HG03457 (cell line): ENCODE results near the gene CTNNBL1.

Experiments used
- ATAC-seq: cut with Tn5 transposase; IDR thresholded peaks from one replicate; pipeline ENCODE4 v1.9.1; 2021; ENCODE audit warnings: moderate number of reproducible peaks; ENCODE audit not compliant: unreplicated experiment

CTNNBL1 gene

DNA sequence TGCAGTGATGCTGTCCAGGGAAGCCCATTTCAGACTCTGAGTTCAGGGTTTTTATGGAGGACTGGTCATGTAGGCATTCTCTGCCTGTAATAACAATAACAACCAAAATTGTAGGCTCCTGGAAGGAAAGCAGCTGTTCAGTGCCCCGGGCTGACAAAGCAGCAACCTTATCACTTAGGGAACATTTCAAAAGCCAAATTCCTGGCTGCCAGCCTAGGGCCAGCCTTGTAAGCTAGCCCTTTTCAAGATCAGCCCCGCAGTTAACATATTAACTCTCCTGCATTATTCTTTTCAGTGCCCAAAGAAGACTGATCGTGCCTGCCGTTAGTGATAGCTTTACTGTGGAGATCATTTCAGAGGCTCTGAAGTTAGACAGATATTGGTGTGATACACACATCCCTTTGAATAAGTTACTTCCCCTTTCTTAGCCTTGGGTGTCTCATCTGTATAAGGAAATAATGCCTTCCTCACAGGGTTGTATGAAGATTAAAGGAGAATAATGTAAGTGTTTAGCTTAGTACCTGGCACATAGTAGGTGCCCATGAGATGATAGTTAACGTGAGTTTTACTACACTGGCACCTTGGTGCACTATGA lies 44.1 kb downstream of the CTNNBL1 start:
- ATAC-seq, result no peak

DNA sequence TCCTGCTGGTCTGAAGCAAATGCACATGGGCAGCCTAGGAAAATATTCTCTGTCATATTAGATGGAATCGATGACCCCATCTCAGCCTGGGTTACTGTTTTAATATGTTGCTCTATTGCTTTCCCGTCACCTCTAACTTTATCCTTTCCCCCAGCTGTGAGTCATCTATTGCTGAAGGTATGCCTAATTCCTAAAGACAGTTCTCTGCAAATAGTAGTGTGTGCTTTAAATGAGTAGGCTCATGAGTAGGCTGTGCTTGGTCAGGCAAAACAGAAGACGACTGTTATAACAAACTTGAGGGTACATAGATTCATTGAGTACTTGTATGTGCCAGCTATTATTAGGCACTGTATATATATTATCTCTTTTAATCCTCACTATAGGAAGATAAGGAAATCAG lies 47.2 kb downstream of the CTNNBL1 start:
- no peak for ATAC-seq

DNA sequence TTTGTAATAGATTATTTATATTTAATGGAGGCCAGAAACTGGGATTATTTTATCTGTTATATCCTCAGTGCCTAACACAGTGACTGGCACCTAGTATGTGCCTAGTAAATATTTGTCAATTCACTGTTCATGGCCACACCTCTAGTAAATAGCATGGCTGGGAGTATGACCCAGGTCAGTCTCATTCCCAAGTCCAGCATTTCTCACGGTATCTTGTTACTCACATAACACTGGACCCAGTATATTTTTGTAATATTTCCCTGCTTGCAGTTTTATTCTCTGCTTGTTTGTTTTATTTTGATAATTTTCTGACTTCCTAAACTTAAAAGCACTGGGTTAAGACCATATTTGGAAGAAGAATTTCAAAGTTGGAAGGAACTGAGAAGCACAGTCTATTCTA lies 47.7 kb downstream of the CTNNBL1 start:
- no peak for ATAC-seq

DNA sequence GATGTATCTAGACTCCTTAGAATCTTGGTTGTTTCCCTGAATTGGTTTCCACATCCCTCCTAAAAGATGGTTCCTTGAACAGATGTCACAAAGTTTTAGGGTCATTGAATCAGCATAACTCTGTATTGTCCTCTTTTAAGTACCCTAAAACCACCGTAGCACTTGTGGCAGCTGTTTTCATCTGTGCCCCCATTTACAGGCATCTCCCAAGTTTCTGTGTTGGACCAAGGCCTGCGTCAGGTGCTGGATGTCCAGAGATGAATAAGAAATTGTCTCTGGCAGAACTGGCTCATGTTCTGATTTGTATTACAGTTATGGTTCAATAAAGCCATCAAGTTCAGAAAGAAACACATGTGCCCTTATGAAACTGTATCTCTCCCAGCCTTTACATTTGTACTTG lies 48.3 kb downstream of the CTNNBL1 start:
- no peak for ATAC-seq

DNA sequence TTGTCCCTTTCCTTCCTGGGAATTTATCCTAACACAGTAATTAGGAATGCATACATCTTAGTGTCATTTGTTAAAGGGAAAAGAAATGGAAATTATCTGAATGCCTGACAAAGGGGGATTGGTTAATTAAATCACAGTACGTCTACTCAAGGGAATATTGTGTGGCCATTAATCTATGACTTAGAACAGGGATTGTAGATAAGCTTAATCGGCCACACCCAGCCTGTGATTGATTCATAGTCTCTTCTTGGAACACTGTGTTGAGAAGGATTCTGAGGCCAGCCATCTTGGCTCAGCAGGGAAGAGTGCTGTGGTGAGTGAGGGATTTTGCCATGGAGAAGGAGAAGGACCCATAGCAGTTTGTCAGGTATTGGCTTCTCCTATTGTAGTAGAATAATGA lies 50.5 kb downstream of the CTNNBL1 start:
- ATAC-seq, result no peak

DNA sequence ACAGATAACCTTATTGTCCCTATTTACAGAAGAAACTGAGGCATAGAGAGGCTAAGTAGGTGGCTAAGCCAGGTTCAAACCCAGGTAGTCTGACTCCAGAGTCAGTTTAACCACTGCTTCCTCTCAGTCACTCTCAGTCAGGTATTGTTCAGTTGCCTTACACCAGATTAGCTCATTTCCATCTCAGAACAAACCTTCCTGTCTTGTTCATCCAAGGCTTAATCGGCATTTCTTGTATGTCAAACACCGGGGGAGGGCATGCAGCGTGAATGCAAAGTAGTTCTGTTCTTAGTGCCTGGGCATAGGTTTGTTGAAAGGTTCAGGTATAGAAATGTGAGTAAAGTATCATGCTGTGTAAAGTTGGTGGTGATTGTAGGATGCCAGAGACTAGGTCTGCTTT lies 51.7 kb downstream of the CTNNBL1 start:
- no peak for ATAC-seq

DNA sequence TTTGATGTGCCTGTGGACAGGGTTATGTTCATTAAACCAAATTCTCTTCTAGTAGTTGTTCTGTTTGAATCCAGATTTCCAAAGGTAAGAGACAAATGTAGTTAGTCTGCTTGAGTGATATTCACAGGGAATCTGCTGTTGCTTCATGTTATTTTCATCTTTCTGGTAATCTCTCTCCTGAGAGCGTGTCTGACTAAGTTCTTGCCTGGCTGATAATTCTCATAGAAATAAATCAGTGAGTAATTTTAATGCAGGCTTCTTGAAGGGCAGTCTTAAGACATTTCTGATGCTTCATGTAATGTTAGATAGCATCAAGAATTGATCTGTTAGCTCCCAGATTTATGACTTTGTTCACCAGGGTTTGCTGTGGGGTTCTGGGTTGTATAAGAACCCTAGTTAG lies 54.2 kb downstream of the CTNNBL1 start:
- ATAC-seq, result no peak

DNA sequence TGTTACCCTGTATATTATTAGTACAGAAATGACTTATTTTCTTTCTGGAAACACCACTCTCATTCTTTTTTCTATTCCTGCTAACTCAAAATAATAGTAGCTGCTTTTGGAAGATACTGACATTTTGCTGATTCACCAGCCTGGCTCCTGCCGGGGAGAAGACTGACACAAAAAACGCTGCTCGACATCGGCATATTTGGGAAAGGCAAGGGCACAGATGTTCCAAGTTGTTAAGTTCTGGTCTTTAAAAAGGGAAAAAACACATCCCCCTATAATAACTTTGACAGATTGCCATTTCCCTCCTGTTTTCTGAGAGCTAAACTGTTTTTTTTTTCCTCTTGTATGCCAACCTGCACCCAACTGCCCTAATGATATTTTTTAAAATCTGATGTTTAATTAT lies 55.4 kb downstream of the CTNNBL1 start:
- no peak for ATAC-seq

DNA sequence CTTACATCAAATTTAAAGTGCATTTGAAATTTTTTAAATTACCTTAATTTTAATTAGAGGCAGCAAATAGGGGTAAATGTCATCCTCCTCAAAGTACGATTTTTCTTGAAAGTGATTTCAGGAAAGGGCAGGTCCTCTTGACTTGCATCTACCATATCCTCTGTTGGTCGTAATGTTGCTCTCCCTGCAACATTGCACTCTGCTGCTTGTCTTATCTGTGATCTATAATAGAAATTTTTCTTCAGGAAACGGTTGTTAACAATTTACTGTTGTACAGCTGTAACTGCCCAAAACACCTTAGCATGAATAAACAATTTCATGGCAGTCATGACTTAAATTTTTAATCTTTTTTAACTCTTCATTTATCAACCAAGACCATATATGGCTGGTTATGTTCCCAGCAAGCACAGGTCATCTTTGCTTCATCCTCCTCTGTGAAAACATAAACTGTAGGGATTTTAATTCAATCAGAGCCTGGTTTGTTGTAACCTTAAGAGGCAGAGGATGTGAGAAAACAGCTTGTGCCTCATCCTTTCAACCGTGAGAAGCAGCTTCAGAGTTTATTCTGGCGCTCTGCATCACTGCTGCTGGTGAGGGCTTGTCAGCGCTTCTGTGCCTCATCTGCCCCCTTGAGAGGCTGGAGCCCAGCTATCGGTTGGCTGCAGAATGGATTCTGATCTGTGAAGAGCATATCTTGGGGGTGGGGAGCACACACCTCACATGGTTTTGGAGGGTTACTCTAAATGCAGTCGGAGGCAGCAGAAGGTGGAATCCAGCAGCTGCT lies 56.0 kb downstream of the CTNNBL1 start:
- no peak for ATAC-seq

DNA sequence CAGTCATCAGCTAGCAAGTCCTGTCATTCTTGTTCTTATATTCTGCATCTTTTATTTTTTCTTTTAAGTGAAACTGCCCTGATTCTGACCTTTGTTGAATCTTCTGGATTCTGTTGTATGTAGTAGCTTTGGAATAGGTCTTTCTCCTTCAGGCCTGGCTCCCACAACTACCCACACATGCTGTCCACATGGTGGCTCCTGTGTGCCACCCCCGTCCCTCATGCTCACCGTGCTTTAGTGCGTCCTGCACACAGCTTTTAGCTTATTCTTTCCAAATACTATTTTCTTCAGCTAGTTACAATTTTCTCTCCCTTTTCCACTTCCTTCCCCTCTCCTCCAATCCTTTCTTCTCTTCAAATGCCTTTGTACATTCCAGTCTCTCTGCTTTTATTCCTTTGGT lies 61.8 kb downstream of the CTNNBL1 start:
- ATAC-seq, result no peak

DNA sequence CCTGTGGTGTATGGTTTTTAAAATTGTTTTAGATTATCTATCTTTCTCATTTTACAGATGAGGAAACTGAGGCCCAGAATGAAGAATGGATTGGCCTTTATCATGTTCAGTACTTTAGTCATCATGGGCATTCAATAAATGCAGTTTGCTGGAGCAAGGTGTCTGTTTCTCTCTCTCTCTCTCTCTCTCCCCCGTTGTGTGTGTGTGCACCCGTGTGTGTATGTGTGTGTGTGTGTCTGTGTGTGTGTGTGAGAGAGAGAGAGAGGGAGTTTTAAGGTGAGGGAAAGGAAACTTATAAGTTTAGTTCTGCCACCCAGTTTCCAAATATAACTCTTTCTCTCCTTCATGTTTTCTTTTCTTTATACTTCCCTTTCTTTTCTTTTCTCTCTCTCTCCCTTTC lies 62.4 kb downstream of the CTNNBL1 start:
- no peak for ATAC-seq

DNA sequence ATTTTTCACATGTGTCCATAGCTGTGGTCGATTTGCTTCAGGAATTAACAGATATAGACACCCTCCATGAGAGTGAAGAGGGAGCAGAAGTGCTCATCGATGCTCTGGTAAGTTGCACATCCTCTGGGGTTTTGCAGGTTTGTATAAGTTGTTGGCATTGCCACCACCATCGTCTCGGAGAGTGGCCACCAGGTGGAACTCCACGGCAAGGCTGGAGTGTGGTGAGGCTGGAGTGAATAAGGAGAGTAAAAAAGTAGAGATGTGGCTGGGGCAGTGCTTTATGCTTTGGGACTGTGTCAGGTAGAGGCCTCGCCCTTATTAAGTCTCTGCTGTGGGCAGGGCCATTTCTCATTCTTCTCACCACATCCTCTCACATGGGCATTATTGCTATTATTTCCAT lies 63.7 kb downstream of the CTNNBL1 start:
- no peak for ATAC-seq

DNA sequence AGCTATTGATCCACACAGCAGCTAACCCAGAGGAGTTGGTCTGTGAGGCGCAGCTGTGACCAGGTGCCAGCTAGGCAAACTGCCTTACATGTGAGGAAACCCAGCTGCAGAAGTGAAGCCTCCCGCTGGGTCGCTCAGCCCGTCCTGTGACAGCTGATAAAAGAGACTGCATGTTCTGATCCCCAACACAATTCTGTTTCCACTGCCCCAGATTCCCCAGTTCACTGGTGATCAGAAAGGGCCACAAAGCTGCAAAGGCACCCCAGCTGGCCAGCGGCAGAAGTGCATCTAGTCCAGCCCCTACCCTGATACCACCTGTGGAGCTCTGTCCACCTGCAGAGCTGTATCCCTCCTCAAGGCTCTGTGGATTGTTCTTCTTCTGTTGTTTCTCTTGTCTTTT lies 64.5 kb downstream of the CTNNBL1 start:
- ATAC-seq, result no peak

DNA sequence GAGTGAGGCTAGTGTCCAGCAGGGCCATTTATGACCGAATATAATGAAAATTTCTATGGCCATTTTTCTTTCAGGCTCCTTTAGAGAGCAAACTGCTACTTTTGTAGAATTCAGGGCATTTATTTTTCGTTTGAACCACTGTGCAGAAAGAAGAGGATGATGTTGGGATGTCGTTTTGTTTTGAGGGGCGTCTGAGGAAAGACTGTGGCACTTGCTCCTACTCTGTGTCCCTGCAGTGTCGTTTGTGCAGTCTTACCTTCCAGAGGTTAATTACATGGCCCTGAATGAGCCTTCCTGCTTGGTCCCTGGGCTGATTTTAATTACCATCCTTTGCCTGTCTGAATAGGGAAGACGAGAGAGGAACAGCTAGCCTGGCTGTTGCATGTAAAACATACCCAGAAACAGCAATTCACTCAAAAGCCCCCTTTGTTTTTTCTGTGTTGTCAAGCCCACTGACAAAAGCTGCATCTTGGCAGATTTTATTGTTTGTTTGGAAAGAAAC lies 65.3 kb downstream of the CTNNBL1 start:
- no peak for ATAC-seq

DNA sequence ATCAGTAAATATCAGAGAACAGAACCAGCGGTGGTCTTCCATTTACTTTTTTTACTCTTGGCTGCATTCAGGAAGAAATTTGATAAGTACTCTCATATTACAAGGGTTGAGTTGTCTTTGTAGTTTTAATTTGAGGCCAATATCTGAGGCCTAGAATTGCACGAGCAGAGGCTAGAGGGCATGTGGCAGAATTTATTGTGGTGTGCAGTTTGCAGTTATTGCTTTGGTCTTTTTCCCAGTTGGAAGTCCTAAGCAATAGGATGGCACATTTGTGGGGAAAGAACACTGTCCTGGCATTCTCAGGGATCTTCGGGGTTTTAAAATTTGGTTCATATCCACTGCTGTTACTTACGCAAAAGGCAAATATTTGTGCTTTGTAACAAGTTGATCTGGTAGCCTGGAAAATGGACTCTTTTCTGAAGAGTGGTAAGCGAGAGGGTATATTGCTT lies 66.0 kb downstream of the CTNNBL1 start:
- ATAC-seq, result no peak

DNA sequence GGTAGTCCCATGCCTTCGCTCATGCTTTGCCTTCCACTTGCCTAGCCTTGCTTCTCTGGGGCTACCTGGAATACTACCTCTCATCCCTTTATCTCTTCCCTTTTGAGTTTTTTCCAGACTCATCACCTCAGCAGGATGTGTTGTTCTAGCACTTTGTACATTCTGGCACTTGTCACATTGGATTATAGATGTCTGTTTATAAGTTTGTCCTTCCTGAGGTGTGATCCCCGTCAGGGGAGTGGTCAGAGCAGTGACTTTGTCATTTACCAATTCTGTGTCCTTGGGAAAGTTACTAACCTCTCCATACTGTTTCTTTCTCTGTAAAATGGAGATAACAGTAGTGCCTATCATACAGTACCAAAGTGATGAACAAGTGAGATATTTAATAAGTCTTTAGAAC lies 66.5 kb downstream of the CTNNBL1 start:
- ATAC-seq, result no peak

DNA sequence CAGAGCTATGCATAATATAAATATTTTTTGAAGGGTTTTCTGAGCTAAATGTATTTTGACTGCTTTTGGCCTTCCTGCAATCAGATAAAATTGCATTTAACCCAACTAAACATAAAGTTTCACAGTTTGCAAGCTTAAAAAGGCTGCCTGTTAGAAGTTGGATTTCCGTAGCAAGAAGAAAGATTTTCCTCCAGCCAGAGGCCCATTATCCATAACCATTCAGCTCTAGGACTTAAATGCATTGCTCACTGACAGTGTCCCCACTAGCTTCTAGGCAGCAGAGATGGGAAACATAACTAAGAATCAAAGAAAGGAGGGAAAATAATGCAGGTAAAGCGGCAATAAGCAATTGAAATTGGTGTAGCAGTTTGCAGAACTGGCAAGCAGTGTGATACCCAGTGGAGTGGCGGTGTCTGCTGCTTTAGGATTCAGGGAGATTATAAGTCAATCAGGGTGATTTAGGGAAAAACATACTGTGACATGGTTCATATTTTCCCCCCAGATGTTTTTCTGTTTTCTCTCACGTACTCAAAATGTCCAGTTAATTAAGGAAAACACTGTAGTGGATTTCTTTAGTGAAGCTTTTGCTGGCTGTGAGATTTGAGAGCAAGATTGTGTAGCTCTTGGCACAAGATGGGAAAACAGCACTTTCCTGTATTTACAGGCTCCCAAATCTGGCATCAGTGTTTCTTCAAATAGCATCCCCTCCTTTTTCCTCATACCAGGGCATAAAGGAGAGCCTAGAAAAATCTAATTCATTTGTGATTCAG lies 69.1 kb downstream of the CTNNBL1 start:
- no peak for ATAC-seq

DNA sequence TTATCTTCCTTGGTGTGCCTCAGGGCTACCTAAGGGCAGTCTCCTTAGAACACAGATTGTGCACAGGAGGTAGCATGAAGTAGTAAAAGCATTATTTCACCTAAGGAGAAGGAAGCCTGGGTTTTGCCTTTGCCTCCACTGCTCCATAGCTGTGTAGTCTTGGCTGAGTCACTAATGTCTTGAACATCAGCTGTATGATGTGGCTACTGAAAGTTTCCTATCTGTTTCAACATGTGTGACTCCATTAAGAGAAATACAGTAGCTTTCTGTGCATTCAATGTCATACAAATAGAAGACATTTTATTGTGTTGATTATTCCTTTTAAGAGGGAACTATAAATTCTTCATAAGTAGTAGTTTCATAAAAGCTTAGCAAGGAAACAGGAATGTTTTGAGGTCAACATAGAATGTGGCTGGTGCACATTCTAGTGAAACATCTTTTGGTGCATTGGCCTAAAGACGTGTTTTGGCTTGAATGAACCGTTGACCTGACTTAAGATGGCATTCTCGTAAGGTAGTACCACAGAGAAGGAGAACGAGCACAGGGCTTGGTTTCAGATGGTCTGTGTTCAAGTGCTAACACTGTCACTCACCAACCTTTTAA lies 70.6 kb downstream of the CTNNBL1 start:
- no peak for ATAC-seq

DNA sequence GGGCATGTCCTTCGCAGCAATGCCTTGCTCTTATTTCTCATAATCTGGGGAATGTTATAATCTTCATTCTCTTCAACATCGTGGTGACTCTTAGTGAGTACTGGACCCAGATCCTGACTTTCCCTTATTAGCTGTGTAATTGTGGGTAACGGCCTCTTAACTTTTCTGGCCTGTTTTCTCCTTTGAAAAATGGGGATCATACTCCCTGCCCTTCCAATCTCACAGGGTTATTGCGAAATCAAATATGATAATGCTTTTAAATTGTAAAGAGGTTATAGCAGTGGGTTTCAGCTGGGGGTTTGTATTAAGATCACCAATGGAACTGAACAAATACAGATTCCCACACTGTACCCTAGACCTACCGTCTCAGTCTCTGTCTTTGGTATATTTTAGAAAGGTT lies 77.1 kb downstream of the CTNNBL1 start:
- ATAC-seq, result no peak

DNA sequence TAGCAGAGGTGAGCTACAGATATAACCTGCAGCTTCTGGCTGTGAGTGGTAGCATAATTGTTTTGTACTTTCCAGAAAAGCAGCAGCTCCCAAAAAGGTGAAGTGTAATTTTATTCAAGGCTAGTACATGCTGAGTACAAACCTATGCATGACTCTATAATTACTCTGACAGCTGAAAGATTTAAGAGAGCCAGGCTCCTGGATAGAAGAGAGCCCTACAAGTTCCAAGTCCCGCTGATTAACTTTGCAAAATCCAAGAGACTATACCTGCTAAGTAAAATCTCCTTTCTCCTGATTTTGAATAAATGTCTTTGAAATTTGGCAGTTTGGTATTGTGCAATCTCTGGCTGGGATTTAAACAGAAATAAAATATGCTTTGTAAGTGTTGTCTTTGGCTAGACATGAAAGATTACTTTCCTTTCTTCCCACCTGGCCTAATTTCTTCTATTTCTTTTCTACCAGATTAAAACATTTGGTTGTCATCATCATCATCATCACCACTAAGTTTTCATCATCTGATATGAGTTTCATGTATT lies 79.5 kb downstream of the CTNNBL1 start:
- no peak for ATAC-seq

DNA sequence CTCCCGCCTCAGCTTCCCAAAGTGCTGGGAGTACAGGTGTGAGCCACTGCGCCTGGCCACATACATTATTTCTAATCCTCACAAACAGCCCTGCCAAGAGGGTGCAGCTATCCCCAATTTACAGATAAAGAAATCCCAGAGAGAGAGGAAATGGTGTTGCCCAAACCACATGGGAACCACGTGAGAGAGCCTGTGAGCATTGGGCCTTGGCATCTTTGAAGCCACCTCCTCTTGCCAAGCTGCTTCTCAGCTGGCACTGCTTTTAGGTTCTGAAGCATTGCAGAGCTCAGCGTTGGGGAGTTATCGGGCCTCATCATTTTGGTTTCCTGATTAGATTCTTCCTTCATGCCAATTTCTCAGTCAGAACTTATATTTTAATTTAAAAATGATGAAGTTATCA lies 80.3 kb downstream of the CTNNBL1 start:
- ATAC-seq, result no peak
